ENCODE data around the gene ETDC.

Gene ETDC

GRCh38 chrX:135346975-135347374 is 37.7 kb downstream of the ETDC start:
- DNase-seq (ENCODE audit: low read depth): no peak

DNA sequence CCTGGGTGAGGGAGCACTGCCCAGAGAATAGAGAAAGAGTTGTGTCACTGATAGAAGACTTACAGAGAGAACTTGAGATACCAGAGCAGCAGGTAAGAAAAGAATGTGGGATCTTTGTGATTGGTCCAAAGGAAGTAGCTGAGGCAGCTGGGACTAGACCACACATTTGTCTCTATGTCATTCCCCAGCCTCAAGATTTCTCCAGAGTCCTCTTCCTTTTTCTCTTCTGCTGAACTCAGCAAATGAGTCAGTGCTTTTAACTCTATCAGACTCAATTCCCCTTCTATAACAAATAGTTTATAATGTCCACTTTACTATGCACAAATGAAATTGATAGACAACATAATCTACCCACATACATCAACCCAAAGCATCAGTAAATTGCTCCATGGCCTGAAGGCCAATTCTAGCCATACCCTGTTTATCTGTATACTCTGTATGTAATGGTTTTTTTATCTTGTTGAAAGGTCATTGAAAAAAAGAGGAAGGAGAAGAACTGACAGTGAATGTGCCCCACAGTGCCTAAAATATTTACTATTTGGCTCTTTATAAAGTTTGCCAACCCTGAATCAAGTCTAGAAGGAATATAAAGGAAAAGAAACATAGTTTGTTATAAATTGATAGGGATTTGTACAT is 38.2 kb downstream of the ETDC start:
- DNase-seq (ENCODE audit: low read depth): no peak

DNA sequence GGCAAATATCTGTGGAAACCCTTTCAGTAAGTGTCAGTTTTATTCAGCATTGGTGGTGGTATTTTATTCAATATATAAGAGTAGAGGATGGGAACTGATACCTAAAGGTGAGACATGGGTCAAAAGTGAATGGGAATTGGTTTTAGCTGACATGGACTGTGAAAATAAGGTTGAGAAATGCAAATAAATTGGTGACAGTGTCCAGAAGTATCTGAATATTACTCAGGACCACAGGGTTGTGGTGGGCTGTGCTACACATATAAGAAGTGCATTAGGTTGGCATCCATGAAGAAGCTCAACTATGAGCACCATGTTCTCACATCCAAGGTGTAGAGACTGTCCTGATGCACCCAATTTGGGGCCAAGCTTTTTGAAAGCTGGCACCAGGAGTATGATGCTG is 45.0 kb downstream of the ETDC start:
- no peak for DNase-seq (ENCODE audit: low read depth)

Measured in GM04504 (cell line).